ENCODE results near the gene DLL4.

DLL4 gene

DNA sequence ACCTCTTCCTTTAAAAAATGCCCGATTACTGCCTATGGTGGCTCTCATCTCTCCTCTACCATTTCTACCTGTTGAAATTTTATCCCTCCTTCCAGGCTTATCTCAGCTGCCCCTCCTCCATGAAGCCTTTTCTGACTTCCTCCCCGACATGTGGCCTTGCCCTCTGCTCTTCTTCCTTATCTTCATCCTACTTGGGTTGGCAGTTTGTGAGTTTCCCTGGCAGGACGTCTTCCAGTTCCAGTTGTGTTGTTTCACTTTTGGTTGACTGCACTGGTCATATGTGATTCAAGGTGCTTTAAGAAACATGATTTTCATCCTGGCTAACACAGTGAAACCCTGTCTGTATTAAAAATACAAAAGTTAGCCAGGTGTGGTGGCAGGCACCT lies 4.4 kb downstream of the DLL4 start:
- DNase-seq (ENCODE audit: low read depth in 1 of 2, low spot score in 1 of 2): no peak
- no peak for TF ChIP-seq JUND (IDR thresholded peaks at IDR 0.05; ENCODE audit: low read depth)
- in situ Hi-C loops (cut with HindIII; ENCODE audit: low pct_unique_long_range_greater_than_20kb, low sequenced_read_pairs): no loop called here

- in situ Hi-C loops (cut with HindIII; ENCODE audit: low pct_unique_long_range_greater_than_20kb, low sequenced_read_pairs): no loop called here
- TF ChIP-seq JUND (IDR thresholded peaks at IDR 0.05; ENCODE audit: low read depth): no peak
- no peak for DNase-seq (ENCODE audit: low read depth in 1 of 2, low spot score in 1 of 2)
These were observed 5.3 kb downstream of the DLL4 start for GRCh38 chr15:40934457-40934856.

- TF ChIP-seq JUND (IDR thresholded peaks at IDR 0.05; ENCODE audit: low read depth): no peak
- in situ Hi-C loops (cut with HindIII; ENCODE audit: low pct_unique_long_range_greater_than_20kb, low sequenced_read_pairs): no loop called here
- DNase-seq (ENCODE audit: low read depth in 1 of 2, low spot score in 1 of 2): no peak
These were observed 7.1 kb downstream of the DLL4 start for GRCh38 chr15:40936234-40936708.

DNA sequence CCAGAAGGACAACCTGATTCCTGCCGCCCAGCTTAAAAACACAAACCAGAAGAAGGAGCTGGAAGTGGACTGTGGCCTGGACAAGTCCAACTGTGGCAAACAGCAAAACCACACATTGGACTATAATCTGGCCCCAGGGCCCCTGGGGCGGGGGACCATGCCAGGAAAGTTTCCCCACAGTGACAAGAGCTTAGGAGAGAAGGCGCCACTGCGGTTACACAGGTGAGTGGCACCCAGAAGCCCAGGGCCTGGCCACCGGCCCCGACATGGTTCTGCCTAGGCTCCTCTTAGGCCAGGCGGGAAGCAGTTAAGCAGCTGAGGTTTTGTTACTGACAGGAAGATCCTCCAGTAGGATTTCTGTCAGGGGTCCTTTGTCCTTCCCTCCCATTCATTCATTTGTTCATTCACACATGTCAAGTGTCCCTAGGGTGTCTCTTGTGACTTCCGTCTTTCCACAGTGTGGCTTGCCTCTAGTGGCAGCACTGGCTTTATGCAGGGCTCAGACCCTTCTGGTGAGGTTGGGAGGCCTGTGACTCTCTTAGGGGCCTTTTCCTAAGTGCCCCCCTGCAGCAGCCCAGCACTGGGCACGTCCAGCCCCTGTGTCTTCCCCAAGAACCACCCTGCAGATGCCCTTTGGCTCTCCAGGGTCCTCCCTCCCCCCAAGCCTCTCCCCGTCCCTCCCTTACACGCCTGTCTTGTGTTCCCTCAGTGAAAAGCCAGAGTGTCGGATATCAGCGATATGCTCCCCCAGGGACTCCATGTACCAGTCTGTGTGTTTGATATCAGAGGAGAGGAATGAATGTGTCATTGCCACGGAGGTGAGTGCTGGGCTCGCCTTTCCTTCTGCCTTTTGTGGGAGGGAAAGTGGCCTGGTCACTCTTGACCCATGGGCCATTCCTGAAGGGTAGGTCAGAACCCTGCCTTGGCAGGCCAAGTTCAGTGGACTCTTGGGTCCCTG lies 7.8 kb downstream of the DLL4 start:
- in situ Hi-C loops (cut with HindIII; ENCODE audit: low pct_unique_long_range_greater_than_20kb, low sequenced_read_pairs): no loop called here
- TF ChIP-seq JUND (IDR thresholded peaks at IDR 0.05; ENCODE audit: low read depth): no peak
- DNase-seq (ENCODE audit: low read depth in 1 of 2, low spot score in 1 of 2): peak in 1 of 2 experiments; percentile 34

DNA sequence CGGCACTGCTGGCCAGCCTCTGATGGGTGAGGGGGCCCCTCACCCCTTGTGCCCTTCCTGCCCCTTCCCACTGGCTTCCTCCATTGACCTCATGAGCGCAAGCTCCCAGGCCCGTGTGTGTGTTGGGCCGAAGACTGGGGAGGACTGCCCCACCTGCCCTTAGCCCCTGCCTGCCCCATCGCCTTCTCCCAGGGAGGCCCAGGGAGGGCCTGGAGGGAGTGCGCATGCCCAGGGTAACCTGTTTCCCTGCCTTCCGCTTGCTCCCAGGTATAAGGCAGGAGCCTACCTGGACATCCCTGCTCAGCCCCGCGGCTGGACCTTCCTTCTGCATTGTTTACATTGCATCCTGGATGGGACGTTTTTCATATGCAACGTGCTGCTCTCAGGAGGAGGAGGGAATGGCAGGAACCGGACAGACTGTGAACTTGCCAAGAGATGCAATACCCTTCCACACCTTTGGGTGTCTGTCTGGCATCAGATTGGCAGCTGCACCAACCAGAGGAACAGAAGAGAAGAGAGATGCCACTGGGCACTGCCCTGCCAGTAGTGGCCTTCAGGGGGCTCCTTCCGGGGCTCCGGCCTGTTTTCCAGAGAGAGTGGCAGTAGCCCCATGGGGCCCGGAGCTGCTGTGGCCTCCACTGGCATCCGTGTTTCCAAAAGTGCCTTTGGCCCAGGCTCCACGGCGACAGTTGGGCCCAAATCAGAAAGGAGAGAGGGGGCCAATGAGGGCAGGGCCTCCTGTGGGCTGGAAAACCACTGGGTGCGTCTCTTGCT lies 8.8 kb downstream of the DLL4 start:
- no peak for TF ChIP-seq JUND (IDR thresholded peaks at IDR 0.05; ENCODE audit: low read depth)
- in situ Hi-C loops (cut with HindIII; ENCODE audit: low pct_unique_long_range_greater_than_20kb, low sequenced_read_pairs): no loop called here
- DNase-seq (ENCODE audit: low read depth in 1 of 2, low spot score in 1 of 2): peak; percentile 93 to 94

GRCh38 chr15:40938536-40938870 lies 9.4 kb downstream of the DLL4 start:
- TF ChIP-seq JUND (IDR thresholded peaks at IDR 0.05; ENCODE audit: low read depth): no peak
- in situ Hi-C loops (cut with HindIII; ENCODE audit: low pct_unique_long_range_greater_than_20kb, low sequenced_read_pairs): no loop called here
- no peak for DNase-seq (ENCODE audit: low read depth in 1 of 2, low spot score in 1 of 2)

DNA sequence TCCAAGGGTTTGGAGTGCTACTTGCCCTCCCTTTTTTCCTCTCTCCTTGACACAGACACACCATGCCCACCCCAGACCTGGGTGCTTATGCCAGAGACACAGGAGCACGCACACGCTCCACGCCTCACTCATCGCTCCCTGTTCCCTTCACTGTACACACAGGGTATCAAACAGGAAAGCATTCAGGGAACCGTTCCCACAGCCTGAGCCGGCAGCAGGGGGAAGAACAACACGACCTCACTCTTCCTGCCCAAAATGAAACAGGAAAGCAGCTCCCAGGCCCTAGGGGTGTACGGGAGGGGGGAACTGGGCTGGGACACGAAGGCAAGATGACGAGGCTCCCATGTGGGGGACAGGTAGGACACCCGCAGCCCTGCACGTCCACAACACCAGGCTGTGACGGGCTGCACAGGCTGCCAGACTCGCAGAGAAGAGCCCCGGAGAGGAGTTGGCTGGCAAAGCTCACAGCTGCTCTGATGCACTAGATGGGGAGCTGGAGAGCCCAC lies 11.2 kb downstream of the DLL4 start:
- DNase-seq (ENCODE audit: low read depth in 1 of 2, low spot score in 1 of 2): no peak
- in situ Hi-C loops (cut with HindIII; ENCODE audit: low pct_unique_long_range_greater_than_20kb, low sequenced_read_pairs): no loop called here
- no peak for TF ChIP-seq JUND (IDR thresholded peaks at IDR 0.05; ENCODE audit: low read depth)

GRCh38 chr15:40941068-40941527 lies 12.0 kb downstream of the DLL4 start:
- in situ Hi-C loops (cut with HindIII; ENCODE audit: low pct_unique_long_range_greater_than_20kb, low sequenced_read_pairs): no loop called here
- DNase-seq (ENCODE audit: low read depth in 1 of 2, low spot score in 1 of 2): no peak
- no peak for TF ChIP-seq JUND (IDR thresholded peaks at IDR 0.05; ENCODE audit: low read depth)

DNA sequence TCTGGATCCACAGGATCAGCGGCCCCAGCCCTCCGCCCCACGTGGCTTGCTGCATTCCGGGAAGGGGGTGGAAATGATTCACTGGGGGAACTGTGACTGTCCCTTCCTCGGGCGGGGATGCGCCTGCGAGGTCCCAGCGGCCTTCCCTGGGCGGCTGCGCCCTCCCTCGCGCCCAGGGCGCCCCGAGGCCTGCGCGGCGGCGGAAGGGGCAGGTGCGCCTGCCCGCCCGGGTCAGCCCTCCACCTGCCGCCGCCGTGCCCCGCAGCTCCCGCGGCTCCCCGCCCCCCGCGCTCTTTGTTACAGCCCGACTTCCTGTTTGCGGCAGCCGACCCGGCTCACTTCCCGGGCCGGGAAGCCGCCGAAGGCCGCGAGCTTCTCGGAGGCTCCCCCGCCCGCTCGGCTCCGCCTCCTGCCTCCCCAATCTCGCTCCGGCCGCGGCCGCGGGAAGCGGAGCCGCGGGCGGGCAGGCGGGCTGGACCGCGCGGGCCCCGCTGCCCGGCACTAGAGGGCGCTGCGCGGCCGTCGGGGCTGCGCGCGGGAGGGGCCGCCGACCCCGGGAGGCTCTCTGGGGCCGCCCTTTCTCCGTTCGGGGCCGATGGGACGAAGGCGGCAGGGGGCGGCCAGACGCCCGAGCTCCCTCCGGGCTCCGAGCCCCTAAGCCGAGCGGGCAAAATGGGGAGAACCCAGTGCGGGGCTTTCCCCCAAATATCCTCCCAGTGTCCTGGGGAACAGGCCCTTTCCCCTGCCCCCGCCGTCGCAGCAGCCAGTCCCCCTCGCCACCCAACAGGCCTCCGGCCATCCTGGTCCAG lies 12.6 kb downstream of the DLL4 start:
- TF ChIP-seq JUND (IDR thresholded peaks at IDR 0.05; ENCODE audit: low read depth): no peak
- peak; percentile 82 to 83 for DNase-seq (ENCODE audit: low read depth in 1 of 2, low spot score in 1 of 2)
- in situ Hi-C loops (cut with HindIII; ENCODE audit: low pct_unique_long_range_greater_than_20kb, low sequenced_read_pairs): no loop called here

- TF ChIP-seq JUND (IDR thresholded peaks at IDR 0.05; ENCODE audit: low read depth): no peak
- in situ Hi-C loops (cut with HindIII; ENCODE audit: low pct_unique_long_range_greater_than_20kb, low sequenced_read_pairs): no loop called here
These were observed 13.3 kb downstream of the DLL4 start for GRCh38 chr15:40942337-40942854.

GRCh38 chr15:40942878-40943277 lies 13.7 kb downstream of the DLL4 start:
- no peak for TF ChIP-seq JUND (IDR thresholded peaks at IDR 0.05; ENCODE audit: low read depth)
- no peak for DNase-seq (ENCODE audit: low read depth in 1 of 2, low spot score in 1 of 2)
- in situ Hi-C loops (cut with HindIII; ENCODE audit: low pct_unique_long_range_greater_than_20kb, low sequenced_read_pairs): no loop called here

More at GRCh38 chr15:40942337-40942854, 13.3 kb downstream of the DLL4 start:
- DNase-seq (ENCODE audit: low read depth in 1 of 2, low spot score in 1 of 2): no peak

All from T47D (cell line).